ENCODE results near the gene HS3ST3B1.

Gene HS3ST3B1

GRCh38 chr17:14300575-14301278, at the start of gene HS3ST3B1:
Gene HS3ST3B1 (plus strand): TSS chr17:14301081. CDS start chr17:14301519, 438 bp downstream.
- DNase-seq (ENCODE audit: low spot score) = peak; percentile 94

- DNase-seq (ENCODE audit: low spot score) = no peak
Observed at GRCh38 chr17:14261406-14261805, 39.5 kb upstream of the HS3ST3B1 start.

GRCh38 chr17:14268264-14268663, 32.6 kb upstream of the HS3ST3B1 start:
- no peak for DNase-seq (ENCODE audit: low spot score)

- DNase-seq (ENCODE audit: low spot score) = no peak
Observed at GRCh38 chr17:14269473-14269872, 31.4 kb upstream of the HS3ST3B1 start.

- no peak for DNase-seq (ENCODE audit: low spot score)
Observed at GRCh38 chr17:14270508-14270907, 30.4 kb upstream of the HS3ST3B1 start.

GRCh38 chr17:14276535-14277250, 24.2 kb upstream of the HS3ST3B1 start:
- DNase-seq (ENCODE audit: low spot score) = no peak

GRCh38 chr17:14281530-14281929, 19.4 kb upstream of the HS3ST3B1 start:
- DNase-seq (ENCODE audit: low spot score) = no peak

GRCh38 chr17:14282726-14283125, 18.2 kb upstream of the HS3ST3B1 start:
- no peak for DNase-seq (ENCODE audit: low spot score)

GRCh38 chr17:14289162-14289561, 11.7 kb upstream of the HS3ST3B1 start:
- no peak for DNase-seq (ENCODE audit: low spot score)

- no peak for DNase-seq (ENCODE audit: low spot score)
Observed at GRCh38 chr17:14294876-14295275, 6.0 kb upstream of the HS3ST3B1 start.

- DNase-seq (ENCODE audit: low spot score) = no peak
Observed at GRCh38 chr17:14295676-14296075, 5.2 kb upstream of the HS3ST3B1 start.

GRCh38 chr17:14296166-14296910, 4.5 kb upstream of the HS3ST3B1 start:
- no peak for DNase-seq (ENCODE audit: low spot score)

GRCh38 chr17:14297161-14297851, 3.6 kb upstream of the HS3ST3B1 start:
- DNase-seq (ENCODE audit: low spot score) = no peak

- DNase-seq (ENCODE audit: low spot score) = no peak
Observed at GRCh38 chr17:14298221-14298946, 2.5 kb upstream of the HS3ST3B1 start.

GRCh38 chr17:14298947-14299279, 2.0 kb upstream of the HS3ST3B1 start:
- no peak for DNase-seq (ENCODE audit: low spot score)

GRCh38 chr17:14299280-14300141, 1.4 kb upstream of the HS3ST3B1 start:
- DNase-seq (ENCODE audit: low spot score) = no peak

- DNase-seq (ENCODE audit: low spot score) = no peak
Observed at GRCh38 chr17:14301279-14302090, 604 bp downstream of the HS3ST3B1 start.

GRCh38 chr17:14302091-14302430, 1.2 kb downstream of the HS3ST3B1 start:
- no peak for DNase-seq (ENCODE audit: low spot score)

- peak; percentile 72 for DNase-seq (ENCODE audit: low spot score)
Observed at GRCh38 chr17:14302431-14303099, 1.7 kb downstream of the HS3ST3B1 start.

All from Ammon's horn (tissue), 1 donor.